CMK (cell line): ENCODE data around the gene C19orf25.

Experiments used
- DNase-seq: peaks from one replicate; pipeline ENCODE4 v3.0.0-alpha.2; 2010; ENCODE audit warnings: low read depth

Gene C19orf25

DNA sequence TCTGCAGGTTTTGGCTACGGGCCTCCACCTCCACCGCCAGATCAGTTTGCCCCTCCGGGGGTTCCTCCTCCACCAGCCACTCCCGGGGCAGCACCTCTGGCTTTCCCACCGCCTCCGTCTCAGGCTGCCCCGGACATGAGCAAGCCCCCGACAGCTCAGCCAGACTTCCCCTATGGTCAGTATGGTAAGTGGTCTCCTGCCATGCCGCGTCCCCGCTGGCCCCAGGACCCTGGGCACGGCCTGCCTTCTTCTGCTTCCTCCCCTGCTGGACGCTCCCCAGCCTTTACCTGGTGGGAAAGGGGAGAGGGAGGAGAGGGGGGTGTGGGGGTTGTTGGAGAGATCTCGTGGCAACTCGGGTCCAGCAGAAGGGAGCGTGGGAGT lies 46.5 kb downstream of the C19orf25 start:
- DNase-seq = no peak

DNA sequence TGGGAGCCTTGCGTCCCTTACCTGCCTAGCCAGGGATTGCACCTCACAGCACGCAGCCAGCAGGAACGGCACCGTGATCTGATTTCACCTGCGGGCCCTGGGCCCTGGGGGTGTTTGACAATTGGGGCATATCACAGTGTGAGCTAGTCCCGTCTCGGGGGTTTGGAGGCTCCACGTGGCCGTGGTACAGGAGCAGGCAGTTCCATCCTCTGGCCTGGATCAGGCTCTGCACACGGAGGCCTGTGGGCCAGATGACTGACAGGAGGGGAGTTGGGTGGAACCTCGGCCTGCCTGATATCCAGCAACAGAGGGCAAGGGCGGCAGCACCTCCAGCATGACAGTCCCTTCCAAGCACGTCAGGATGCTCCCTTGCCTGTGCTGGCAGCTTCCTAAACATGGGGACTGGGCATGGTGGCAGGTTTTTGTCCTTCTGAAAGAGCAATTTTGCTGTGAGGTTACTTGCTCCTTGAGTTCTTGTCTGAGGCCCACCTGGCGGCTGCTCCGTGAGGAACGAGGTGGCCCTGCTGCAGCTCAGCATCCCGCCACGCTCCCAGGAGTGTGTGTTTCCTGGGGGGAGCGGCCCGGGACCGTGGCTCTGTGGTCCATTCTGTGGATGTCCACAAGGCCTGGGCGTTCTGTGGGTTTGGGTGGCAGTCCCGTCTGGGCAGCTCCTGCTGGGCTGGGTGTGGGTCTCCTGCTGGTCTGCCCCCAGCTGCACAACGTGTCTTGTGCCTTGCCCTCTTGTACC lies 47.1 kb downstream of the C19orf25 start:
- no peak for DNase-seq

DNA sequence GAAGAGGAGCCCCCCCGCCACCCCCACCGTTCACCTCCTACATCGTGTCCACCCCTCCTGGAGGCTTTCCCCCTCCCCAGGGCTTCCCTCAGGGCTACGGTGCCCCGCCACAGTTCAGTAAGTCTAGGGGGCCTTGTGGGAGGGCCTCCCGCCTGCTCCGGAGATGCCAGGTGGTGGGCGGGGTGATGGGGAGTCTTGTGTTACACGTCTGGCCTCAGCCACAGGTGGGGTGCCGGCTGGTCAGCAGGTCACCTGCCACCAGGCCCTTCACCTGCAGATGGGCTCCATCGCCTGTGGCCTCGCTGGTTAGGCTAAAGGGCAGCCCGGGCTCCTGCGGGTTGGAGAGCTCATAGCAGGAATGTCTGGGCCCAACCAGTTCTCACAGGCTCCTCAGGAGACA lies 48.8 kb downstream of the C19orf25 start:
- DNase-seq = no peak

DNA sequence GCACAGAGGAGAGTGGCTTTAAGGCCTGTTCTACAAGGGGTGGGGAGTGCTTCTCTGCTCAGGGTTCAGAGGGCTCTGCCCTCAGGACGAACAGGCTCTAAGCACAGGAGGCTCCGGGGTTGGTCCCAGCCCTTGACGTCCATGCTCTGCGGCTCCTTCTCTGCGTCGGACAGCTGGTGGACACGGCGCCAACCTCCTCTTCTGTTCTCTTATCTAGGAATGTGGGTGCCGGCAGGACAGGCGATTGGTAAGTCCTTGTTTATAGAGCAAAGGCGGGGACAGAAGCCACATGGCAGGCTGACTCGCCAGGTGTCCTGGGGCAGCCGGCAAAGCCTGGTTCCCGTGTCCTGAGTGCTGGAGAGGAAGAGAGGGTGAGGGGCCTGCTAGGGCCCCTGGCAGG lies 49.3 kb downstream of the C19orf25 start:
- no peak for DNase-seq

DNA sequence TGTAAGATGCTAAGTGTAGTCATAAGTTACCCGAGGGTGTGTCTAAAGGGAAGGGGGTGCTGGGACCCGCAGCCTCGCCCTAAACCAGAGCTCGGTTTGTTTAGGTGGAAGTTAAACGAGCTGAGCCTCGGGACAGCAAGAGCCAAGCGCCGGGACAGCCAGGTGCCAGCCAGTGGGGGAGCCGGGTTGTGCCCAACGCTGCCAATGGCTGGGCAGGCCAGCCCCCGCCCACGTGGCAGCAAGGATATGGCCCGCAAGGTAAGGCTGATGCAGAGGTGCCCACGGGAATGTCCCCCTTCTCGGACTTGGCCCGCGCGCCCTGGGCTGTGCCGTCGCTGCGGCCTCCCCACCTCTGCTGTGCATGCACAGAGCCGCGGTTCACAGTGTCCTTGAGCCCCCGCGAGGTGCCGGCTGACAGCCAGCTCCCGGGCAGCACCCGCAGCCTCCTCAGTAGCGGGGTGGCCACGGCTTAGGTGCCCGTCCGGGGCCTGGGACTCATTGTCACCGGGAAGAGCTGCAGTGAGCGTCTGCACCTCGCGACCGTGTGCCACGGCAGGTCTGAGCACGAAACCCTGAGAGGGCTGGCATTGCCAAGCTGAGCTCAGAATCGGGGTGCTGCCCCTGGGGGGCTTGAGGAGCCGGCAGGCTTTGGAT lies 50.1 kb downstream of the C19orf25 start:
- DNase-seq = no peak

DNA sequence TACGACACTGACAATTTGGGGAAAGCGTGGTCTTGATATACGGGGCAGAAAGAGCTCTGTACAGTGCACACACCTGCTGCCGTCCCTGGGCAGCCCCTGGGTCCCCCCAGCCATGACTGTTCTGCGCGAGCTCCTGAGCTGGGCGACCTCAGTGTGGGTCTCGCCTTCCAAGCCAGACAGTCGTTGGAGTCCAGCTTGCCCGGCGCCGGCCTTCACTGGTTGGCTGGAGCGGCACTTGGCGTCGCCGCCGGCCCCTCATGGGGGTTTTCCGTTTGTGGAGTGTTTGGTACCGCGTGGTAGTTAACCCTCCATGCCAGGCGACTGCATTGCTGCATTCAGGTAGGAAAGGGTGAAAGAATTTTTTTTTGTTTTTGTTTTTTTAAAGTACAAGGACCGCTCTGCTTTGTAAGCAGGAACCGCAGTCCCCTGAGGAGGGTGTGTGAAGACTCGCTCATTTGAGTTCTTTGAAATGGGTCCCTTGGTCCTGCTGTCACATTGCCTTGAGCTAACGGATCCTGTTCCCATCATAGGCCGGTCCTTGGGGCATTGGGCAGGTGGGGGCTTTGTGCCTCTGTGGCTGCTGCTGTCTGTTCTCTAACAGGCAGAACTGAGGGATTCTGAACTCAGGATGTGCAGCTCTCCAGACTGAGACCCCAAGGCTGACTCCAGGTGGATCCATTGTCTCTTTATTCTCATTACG lies 51.6 kb downstream of the C19orf25 start:
- no peak for DNase-seq

DNA sequence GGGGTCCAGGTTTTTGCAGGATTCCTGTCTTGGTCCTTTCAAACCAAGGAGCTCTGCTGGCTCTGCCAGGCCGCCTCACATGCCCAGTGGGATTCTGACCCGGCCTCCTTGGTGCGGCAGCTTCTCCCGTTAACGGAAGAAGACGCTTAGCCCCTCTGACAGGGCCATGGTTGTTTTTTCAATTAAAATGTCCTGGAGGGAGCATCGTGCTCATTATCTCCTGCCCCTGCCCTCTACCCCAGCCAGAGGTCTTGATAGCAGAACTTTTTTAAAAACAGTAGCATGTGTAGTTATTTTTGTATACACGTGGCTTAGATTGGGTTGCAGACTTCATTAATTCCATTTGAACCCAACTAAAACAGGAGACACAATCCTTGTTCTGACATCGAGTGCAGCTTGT lies 52.3 kb downstream of the C19orf25 start:
- DNase-seq = no peak

DNA sequence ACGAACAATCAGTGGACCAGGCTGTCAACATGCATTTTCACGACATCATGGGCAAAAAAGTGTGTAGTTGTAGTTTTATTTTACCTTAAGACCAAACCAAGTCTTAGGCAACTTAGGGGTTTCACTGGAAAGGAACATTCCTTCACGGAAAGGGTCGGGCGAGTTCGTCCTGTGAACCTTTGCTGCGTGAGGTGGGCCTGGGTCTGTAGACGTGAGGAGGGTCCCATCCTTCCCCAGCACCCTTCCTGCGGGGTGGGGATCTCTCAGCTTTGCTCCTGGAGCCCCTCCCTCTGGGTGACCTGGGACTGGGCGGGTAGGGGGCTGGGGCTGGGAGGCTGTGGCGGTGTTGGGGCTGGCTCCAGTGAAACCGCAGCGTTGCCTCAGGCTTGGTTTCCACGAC lies 53.1 kb downstream of the C19orf25 start:
- DNase-seq = no peak

DNA sequence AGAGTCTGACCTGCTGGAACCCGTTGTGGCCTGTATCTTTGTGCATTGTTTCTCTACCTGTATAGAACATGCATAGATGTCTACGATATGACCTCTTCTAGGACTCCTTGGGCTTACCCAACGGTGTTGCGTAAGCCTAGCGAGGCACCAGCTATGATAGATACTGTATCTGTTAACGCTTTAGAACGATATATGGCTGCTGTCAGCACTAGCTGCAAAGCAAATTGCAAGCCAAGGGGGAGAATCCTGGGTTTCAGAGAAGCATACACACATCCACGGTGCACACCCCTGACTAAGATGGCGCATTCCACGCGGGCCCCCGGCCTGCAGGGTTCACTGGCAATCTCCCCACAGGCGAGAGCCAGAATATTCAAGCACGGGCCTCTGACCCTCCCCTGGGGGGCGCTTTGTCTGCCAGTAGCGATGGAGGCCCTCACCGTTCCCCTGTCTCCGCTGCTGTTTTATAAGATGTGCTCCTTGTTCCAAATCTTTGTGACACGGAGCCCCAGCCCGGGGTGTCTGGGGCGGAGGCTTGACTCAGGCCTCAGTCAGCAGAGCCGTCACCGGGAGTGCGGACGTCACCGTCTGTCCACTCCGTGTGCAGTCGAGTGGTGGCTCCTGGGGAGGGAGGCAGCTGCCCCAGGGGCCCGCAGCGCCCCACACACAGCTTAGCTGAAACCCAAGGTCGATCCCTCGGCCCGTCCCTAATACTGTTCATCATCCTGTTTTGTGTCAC lies 53.7 kb downstream of the C19orf25 start:
- DNase-seq = no peak

DNA sequence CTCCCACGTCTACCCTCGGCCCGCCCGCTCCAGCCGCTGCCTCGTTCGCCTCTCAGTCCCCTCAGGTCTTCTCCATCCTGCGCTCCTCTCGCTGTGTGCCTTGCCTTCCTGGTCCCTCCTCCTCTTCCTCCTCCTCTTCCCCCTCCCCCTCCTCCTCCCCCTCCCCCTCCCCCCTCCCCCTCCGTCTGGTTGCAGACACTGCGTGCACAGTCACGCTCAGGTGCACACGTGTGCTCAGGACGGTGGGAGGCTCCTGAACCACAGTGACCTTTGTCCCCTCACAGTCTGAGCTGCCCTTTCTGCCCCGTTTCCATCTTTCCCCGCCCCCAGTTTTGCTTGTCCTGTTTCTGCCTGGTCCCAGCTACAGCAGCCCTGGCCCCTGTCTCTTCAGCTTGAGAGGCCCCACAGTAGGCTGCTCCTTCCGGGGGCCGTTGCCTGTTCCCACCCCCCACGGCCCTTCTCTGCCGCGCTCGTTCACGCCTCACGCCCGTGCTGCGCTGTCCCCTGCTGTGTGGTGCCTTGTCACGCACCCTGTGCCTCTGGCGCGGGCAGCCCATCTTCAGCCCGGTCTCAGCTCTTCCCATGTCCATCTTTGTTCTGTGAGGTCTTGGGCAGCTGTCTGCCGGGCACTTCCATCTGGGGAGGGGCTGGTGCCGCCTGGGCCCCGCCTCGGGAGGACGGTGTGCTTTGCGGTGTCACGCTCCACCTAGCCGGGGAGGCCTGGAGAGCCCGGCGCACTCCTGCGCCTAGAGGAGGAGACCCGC lies 54.6 kb downstream of the C19orf25 start:
- no peak for DNase-seq

DNA sequence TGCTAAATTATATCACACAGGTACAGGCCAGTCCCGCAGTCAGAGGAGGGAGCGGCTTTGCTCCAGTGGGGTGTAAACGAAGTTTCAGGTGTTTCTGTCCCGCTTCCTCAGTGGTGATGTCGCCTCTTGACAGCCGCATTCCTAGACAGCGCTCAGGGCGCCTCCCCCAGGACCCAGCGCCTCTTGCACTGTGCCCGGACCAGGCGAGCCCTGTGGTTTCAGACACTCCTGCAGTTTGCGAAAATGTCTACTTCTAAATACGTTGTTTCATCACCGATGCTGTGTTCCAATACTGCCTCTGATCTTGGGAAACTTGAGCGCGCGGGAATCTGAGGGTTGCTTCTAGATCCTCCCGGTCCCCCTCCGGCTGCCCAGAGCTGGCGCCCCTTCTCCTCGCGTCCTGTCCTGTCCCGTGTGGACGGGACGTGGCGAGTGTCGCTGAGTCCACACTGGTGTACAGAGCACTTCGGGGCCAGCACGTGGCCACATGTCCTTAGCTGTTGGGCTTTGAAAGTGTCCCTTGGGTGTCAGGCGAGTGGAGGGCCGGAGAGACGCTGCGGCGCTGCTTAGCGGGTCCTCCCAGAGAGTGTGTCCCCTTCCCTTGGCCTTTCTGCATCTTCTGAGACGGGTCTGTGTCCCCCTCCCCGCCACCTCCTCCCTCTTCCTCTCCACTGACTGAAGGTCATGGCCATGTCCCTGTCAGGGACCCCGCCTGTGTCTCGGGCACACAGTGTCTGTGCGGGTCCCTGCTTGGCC lies 55.4 kb downstream of the C19orf25 start:
- no peak for DNase-seq
